Ovary (tissue), 9 donors: Measurements from ENCODE around the gene RFX1. TPM values are rescaled to one million over a fixed set of nuclear protein-coding genes. Genes with fewer than 3 reads are reported as not detected.

Experiments
- DNase-seq, 5 donors: peaks; one replicate each; pipeline ENCODE4 v3.0.0-alpha.2; 2019 to 2020
- H3K27ac ChIP-seq, 2 donors: fragments of 200-600 bp; one replicate each; pipeline versions ENCODE4 v1.5.1 to v1.8.0; 2019 to 2022
- H3K27me3 ChIP-seq: fragments of 200-600 bp; one replicate; pipeline ENCODE4 v1.8.0; 2022
- H3K36me3 ChIP-seq: fragments of 200-600 bp; sonication (generic); one replicate; pipeline ENCODE4 v1.5.1; 2019
- H3K4me1 ChIP-seq: one replicate; pipeline ENCODE4 v1.8.1; 2013; ENCODE audit warnings: mild to moderate bottlenecking, moderate library complexity; ENCODE audit not compliant: insufficient read depth
- H3K4me3 ChIP-seq: fragments of 200-600 bp; sonication (generic); one replicate; pipeline ENCODE4 v1.5.1; 2017
- H3K9me3 ChIP-seq, 2 donors: fragments of 200-600 bp in 1 of 2; sonication (generic) in 1 of 2; one replicate each; pipeline versions ENCODE4 v1.5.1 to v1.8.1; 2013 to 2019; ENCODE audit warnings: mild to moderate bottlenecking in 1 of 2, moderate library complexity in 1 of 2
- CTCF ChIP-seq, 3 donors: fragments of 450-650 bp in 2 of 3; fragments of 200-600 bp in 1 of 3; IDR thresholded peaks; one replicate each; pipeline versions ENCODE4 v1.5.1 to v1.8.0; 2016 to 2022; ENCODE audit warnings: antibody characterized with exemption in 3 of 3, mild to moderate bottlenecking in 1 of 3
- EP300 ChIP-seq: sonication (generic); formaldehyde crosslinking; IDR thresholded peaks from one replicate; pipeline ENCODE4 v1.6.1; 2017; ENCODE audit warnings: antibody characterized with exemption
- POLR2A ChIP-seq: fragments of 450-650 bp; IDR thresholded peaks from one replicate; pipeline ENCODE4 v1.6.1; 2017; ENCODE audit warnings: antibody characterized with exemption, mild to moderate bottlenecking, moderate library complexity
- WGBS, 3 donors: extraction: QIAGEN DNeasy Blood & Tissue Kit in 1 of 3; methylation state at CpG; one replicate each; pipeline versions ENCODE4 v1.1.5 to v1.1.7; 2013 to 2017; 5-methylcytosine and 5-hydroxymethylcytosine counted together
- intact Hi-C, 4 donors: fragments of 100-400 bp; cut with DNase I; formaldehyde crosslinking; loops; one replicate each; pipeline versions ENCODE4 v1.11.0 to v1.15.1; 2022 to 2023
- polyA plus RNA-seq, 2 donors: library from polyadenylated mRNA; stranded (reverse); fragments of 200-250 nt in 1 of 2; fragments of 350-450 nt in 1 of 2; fragmentation: Illumina TruSeq in 1 of 2; extraction: RNeasy Lipid Tissue Mini Kit (QIAGEN cat#74804) in 1 of 2; gene quantifications; one replicate each; pipeline ENCODE4 v1.2.3, GENCODE V29; 2013 to 2014
- total RNA-seq, 7 donors: library from RNA; depleted of rRNA in 2 of 7; stranded (reverse); fragments of >200 nt in 2 of 7; fragmentation: NEBNext Ultra II Directional in 3 of 7; extraction: Animal tissue kit (Norgen Biotek cat#: 25700) in 3 of 7; gene quantifications; one replicate each; pipeline versions ENCODE4 v1.1.0 to v1.2.4, GENCODE V29; 2016 to 2023
- donor health status: DM: no; HTN: no; CAD: no; lungs with moderate emphysema.
- donor health status: DM: no; HTN: no; CAD: no.
- donor health status: Bipolar disorder and iron deficiency.
- donor health status: DM: yes; HTN: yes; CAD: no.
- donor health status: DM: no; HTN: no; CAD: no.
- donor health status: DM: yes; HTN: yes; CAD: no.

RFX1 gene
- total and polyA plus RNA-seq, 9 donors = 1.2 to 16.1 (median 13.1) TPM

GRCh38 chr19:13984875-13985741, 21.0 kb downstream of the RFX1 start:
- no peak overlapping the region for H3K27ac ChIP-seq
- WGBS, 3 donors = 89 to 91% (median 90%) methylated on average over 25 of the region's 25 CpGs

GRCh38 chr19:13984186-13984585, 21.9 kb downstream of the RFX1 start:
- DNase-seq = no peak
- 75 to 81% (median 80%) methylated on average over 15 of the region's 15 CpGs for WGBS, 3 donors
- H3K36me3 ChIP-seq = no peaks in the 10 kb centered on the region
- intact Hi-C loops = no loop called here
- H3K4me1 ChIP-seq = peaks cover 4% of the 10 kb centered on the region
- TF ChIP-seq CTCF (IDR thresholded peaks at IDR 0.05) (no peak), POLR2A (no peak), EP300 (no peak)
- H3K4me3 ChIP-seq = no peak overlapping the region
- H3K27me3 ChIP-seq = no peaks in the 10 kb centered on the region
- H3K9me3 ChIP-seq = no peaks in the 10 kb centered on the region
- H3K27ac ChIP-seq = no peak overlapping the region

More at GRCh38 chr19:13984875-13985741, 21.0 kb downstream of the RFX1 start:
- Histone ChIP-seq H3K4me1 (no peaks in the 10 kb centered on the region), H3K9me3 (no peaks in the 10 kb centered on the region), H3K36me3 (no peaks in the 10 kb centered on the region), H3K4me3 (no peak overlapping the region), H3K27me3 (no peaks in the 10 kb centered on the region)
- DNase-seq = no peak
- TF ChIP-seq POLR2A = no peak
- no peak for TF ChIP-seq CTCF (IDR thresholded peaks at IDR 0.05)
- intact Hi-C loops = no loop called here

GRCh38 chr19:13983213-13983889, 22.8 kb downstream of the RFX1 start:
- Histone ChIP-seq H3K9me3 (no peaks in the 10 kb centered on the region), H3K36me3 (no peaks in the 10 kb centered on the region), H3K4me1 (peaks cover 5% of the 10 kb centered on the region), H3K27me3 (no peaks in the 10 kb centered on the region), H3K4me3 (no peak overlapping the region), H3K27ac (no peak overlapping the region)
- intact Hi-C loops = no loop called here
- no peak for TF ChIP-seq CTCF (IDR thresholded peaks at IDR 0.05)
- no peak for TF ChIP-seq EP300
- TF ChIP-seq POLR2A = no peak
- WGBS, 3 donors = 87 to 90% (median 89%) methylated on average over 18 to 21 of the region's 21 CpGs
- DNase-seq = no peak

- no peak for DNase-seq
- no peaks in the 10 kb centered on the region for H3K36me3 ChIP-seq
- H3K27me3 ChIP-seq = no peaks in the 10 kb centered on the region
- H3K9me3 ChIP-seq = no peaks in the 10 kb centered on the region
- peaks cover 5% of the 10 kb centered on the region for H3K4me1 ChIP-seq
- no peak overlapping the region for H3K27ac ChIP-seq
- WGBS, 3 donors = 90 to 98% (median 97%) methylated on average over 8 to 9 of the region's 9 CpGs
- TF ChIP-seq EP300 = no peak
- TF ChIP-seq CTCF (IDR thresholded peaks at IDR 0.05) = no peak
- TF ChIP-seq POLR2A = no peak
- intact Hi-C loops = no loop called here
- H3K4me3 ChIP-seq = no peak overlapping the region
These were observed 23.3 kb downstream of the RFX1 start for GRCh38 chr19:13982773-13983172.
